ENCODE measurements around the gene CRB1. TPM values are rescaled to one million over a fixed set of nuclear protein-coding genes. Genes with fewer than 3 reads are reported as not detected.

Gene CRB1
- total RNA-seq, 4 donors from 2014 or later: 0.44 to 2.5 (median 1.0) TPM

GRCh38 chr1:197438010-197438790, 170.1 kb downstream of the CRB1 start:
- no peaks in the 10 kb centered on the region for H3K27me3 ChIP-seq
- in situ Hi-C loops (cut with MboI; ENCODE audit: low sequenced_read_pairs in 4 of 4) (no loop called here), intact Hi-C loops (cut with DNase I; ENCODE audit: low total_unique reads) (no loop called here)
- H3K27ac ChIP-seq: no peak overlapping the region
- no peak for DNase-seq
- no peaks in the 10 kb centered on the region for H3K9me3 ChIP-seq
- H3K4me1 ChIP-seq: no peaks in the 10 kb centered on the region
- no peaks in the 10 kb centered on the region for H3K36me3 ChIP-seq
- ATAC-seq: no peak
- TF ChIP-seq POLR2A (IDR thresholded peaks at IDR 0.05) (no peak), CTCF (IDR thresholded peaks at IDR 0.05 in 4 of 5, conservative IDR thresholded peaks at IDR 0.05 in 1 of 5) (no peak)
- no peak overlapping the region for H3K4me3 ChIP-seq

- in situ Hi-C loops (cut with MboI; ENCODE audit: low sequenced_read_pairs in 4 of 4) (no loop called here), intact Hi-C loops (cut with DNase I; ENCODE audit: low total_unique reads) (no loop called here)
- TF ChIP-seq POLR2A (IDR thresholded peaks at IDR 0.05) (no peak), CTCF (IDR thresholded peaks at IDR 0.05 in 4 of 5, conservative IDR thresholded peaks at IDR 0.05 in 1 of 5) (no peak)
- no peak for ATAC-seq
- DNase-seq: no peak
- no peaks in the 10 kb centered on the region for H3K9me3 ChIP-seq
- H3K4me1 ChIP-seq: no peaks in the 10 kb centered on the region
- no peaks in the 10 kb centered on the region for H3K27me3 ChIP-seq
- H3K27ac ChIP-seq: no peak overlapping the region
- no peaks in the 10 kb centered on the region for H3K36me3 ChIP-seq
- H3K4me3 ChIP-seq: no peak overlapping the region
Observed at GRCh38 chr1:197439708-197440280, 171.7 kb downstream of the CRB1 start.

GRCh38 chr1:197440715-197441114, 172.7 kb downstream of the CRB1 start:
- Histone ChIP-seq H3K4me1 (no peaks in the 10 kb centered on the region), H3K9me3 (no peaks in the 10 kb centered on the region), H3K4me3 (no peak overlapping the region), H3K27ac (no peak overlapping the region), H3K27me3 (no peaks in the 10 kb centered on the region), H3K36me3 (no peaks in the 10 kb centered on the region)
- TF ChIP-seq CTCF (IDR thresholded peaks at IDR 0.05 in 4 of 5, conservative IDR thresholded peaks at IDR 0.05 in 1 of 5) (no peak), POLR2A (IDR thresholded peaks at IDR 0.05) (no peak)
- in situ Hi-C loops (cut with MboI; ENCODE audit: low sequenced_read_pairs in 4 of 4): no loop called here
- DNase-seq: no peak
- no peak for ATAC-seq
- intact Hi-C loops (cut with DNase I; ENCODE audit: low total_unique reads): no loop called here

GRCh38 chr1:197441999-197442414, 174.0 kb downstream of the CRB1 start:
- in situ Hi-C loops (cut with MboI; ENCODE audit: low sequenced_read_pairs in 4 of 4): no loop called here
- no peak for TF ChIP-seq POLR2A (IDR thresholded peaks at IDR 0.05)
- no peak for TF ChIP-seq CTCF (IDR thresholded peaks at IDR 0.05 in 4 of 5, conservative IDR thresholded peaks at IDR 0.05 in 1 of 5)
- no peak for DNase-seq

More at GRCh38 chr1:197441999-197442414, 174.0 kb downstream of the CRB1 start:
- Histone ChIP-seq H3K4me1 (no peaks in the 10 kb centered on the region), H3K27me3 (no peaks in the 10 kb centered on the region), H3K27ac (no peak overlapping the region), H3K4me3 (no peak overlapping the region), H3K36me3 (no peaks in the 10 kb centered on the region), H3K9me3 (no peaks in the 10 kb centered on the region)
- intact Hi-C loops (cut with DNase I; ENCODE audit: low total_unique reads): no loop called here
- ATAC-seq: no peak
